WTC11 (cell line): ENCODE results near the gene DYSF. TPM values are rescaled to one million over a fixed set of nuclear protein-coding genes. Genes with fewer than 3 reads are reported as not detected.

ENCODE experiments used
- ATAC-seq: fragments of 200-7000 bp; cut with Tn5 transposase; 2 replicates; pipeline ENCODE4 v1.10.0; 2021; ENCODE audit warnings: mild to moderate bottlenecking, moderate library complexity
- CTCF ChIA-PET: fragments of 300-600 bp; sonication (Branson Sonifier 250); formaldehyde crosslinking; loops from one replicate; lab custom pipeline; 2021; ENCODE audit warnings: antibody characterized with exemption; lab: Charles Lee
- POLR2A ChIA-PET: fragments of 350-600 bp; sonication (Branson Sonifier 250); formaldehyde crosslinking; loops from one replicate; lab custom pipeline; 2021; ENCODE audit warnings: antibody characterized with exemption; lab: Charles Lee
- DNase-seq: peaks from one replicate; pipeline ENCODE4 v3.0.0; 2021; ENCODE audit warnings: low spot score
- H3K27ac Mint-ChIP-seq: 2 replicates; pipeline ENCODE4 v1.8.0; 2021; ENCODE audit warnings: mixed read lengths
- H3K27me3 Mint-ChIP-seq: 2 replicates; pipeline ENCODE4 v1.8.0; 2021; ENCODE audit warnings: low read depth, mild to moderate bottlenecking, moderate library complexity, mixed read lengths
- H3K36me3 Mint-ChIP-seq: 2 replicates; pipeline ENCODE4 v1.8.0; 2021; ENCODE audit warnings: mixed read lengths
- H3K4me1 Mint-ChIP-seq: 2 replicates; pipeline ENCODE4 v1.8.0; 2022; ENCODE audit warnings: mixed read lengths
- H3K4me3 Mint-ChIP-seq: 2 replicates; pipeline ENCODE4 v1.8.0; 2021; ENCODE audit warnings: mild to moderate bottlenecking, moderate library complexity, mixed read lengths
- H3K9me3 Mint-ChIP-seq: 2 replicates; pipeline ENCODE4 v1.8.0; 2021; ENCODE audit warnings: mixed read lengths
- AFF4 ChIP-seq: sonication (generic); formaldehyde crosslinking; IDR thresholded peaks from 2 replicates; pipeline ENCODE4 v1.8.1; 2023; ENCODE audit warnings: mild to moderate bottlenecking, missing genetic modification reagents, borderline replicate concordance
- ATF1 ChIP-seq: sonication (generic); formaldehyde crosslinking; IDR thresholded peaks from 2 replicates; pipeline ENCODE4 v1.8.1; 2023; ENCODE audit warnings: mild to moderate bottlenecking, moderate library complexity, missing genetic modification reagents
- CDX4 ChIP-seq: fragments of 250-450 bp; sonication (Bioruptor Pico); IDR thresholded peaks from 2 replicates; pipeline ENCODE4 v1.9.0; 2021; ENCODE audit warnings: moderate library complexity, mild to moderate bottlenecking, inconsistent platforms, borderline replicate concordance
- CREM ChIP-seq: sonication (generic); formaldehyde crosslinking; IDR thresholded peaks from 2 replicates; pipeline ENCODE4 v1.8.1; 2022; ENCODE audit warnings: mild to moderate bottlenecking, missing genetic modification reagents, moderate library complexity
- CTCF ChIP-seq: fragments of 200-600 bp; IDR thresholded peaks from 2 replicates; pipeline ENCODE4 v1.8.0; 2022; ENCODE audit warnings: antibody characterized with exemption
- GABPB1 ChIP-seq: sonication (generic); formaldehyde crosslinking; IDR thresholded peaks from 2 replicates; pipeline ENCODE4 v1.8.1; 2023; ENCODE audit warnings: mild to moderate bottlenecking, missing genetic modification reagents
- MYBL2 ChIP-seq: sonication (generic); formaldehyde crosslinking; IDR thresholded peaks from 2 replicates; pipeline ENCODE4 v1.8.1; 2023; ENCODE audit warnings: mild to moderate bottlenecking, moderate library complexity, missing genetic modification reagents
- NR2C2 ChIP-seq: sonication (generic); formaldehyde crosslinking; IDR thresholded peaks from 2 replicates; pipeline ENCODE4 v1.8.0; 2022; ENCODE audit warnings: mild to moderate bottlenecking, missing genetic modification reagents
- SMAD3 ChIP-seq: sonication (generic); formaldehyde crosslinking; IDR thresholded peaks from 2 replicates; pipeline ENCODE4 v1.8.0; 2022; ENCODE audit warnings: missing genetic modification reagents, mild to moderate bottlenecking, borderline replicate concordance
- USF1 ChIP-seq: sonication (generic); formaldehyde crosslinking; IDR thresholded peaks from 2 replicates; pipeline ENCODE4 v1.8.0; 2022; ENCODE audit warnings: mild to moderate bottlenecking, missing genetic modification reagents
- ZBTB21 ChIP-seq: sonication (generic); formaldehyde crosslinking; IDR thresholded peaks from 2 replicates; pipeline ENCODE4 v1.8.1; 2023; ENCODE audit warnings: mild to moderate bottlenecking, missing genetic modification reagents, borderline replicate concordance
- total RNA-seq: library from RNA; stranded (reverse); gene quantifications from 3 replicates; pipeline ENCODE4 v1.2.3, GENCODE V29; 2021
- TF ChIP-seq, protein P1 (sequence below): sonication (generic); formaldehyde crosslinking; IDR thresholded peaks from 2 replicates; pipeline ENCODE4 v1.8.1; 2022; ENCODE audit warnings: low read depth, mild to moderate bottlenecking, moderate library complexity, missing genetic modification reagents, borderline replicate concordance
- TF ChIP-seq, protein P2 (sequence below): sonication (generic); formaldehyde crosslinking; IDR thresholded peaks from 2 replicates; pipeline ENCODE4 v1.8.0; 2022; ENCODE audit warnings: mild to moderate bottlenecking, missing genetic modification reagents

The DYSF gene
- total RNA-seq, 1 experiment from 2014 or later, result 14.8 TPM

GRCh38 chr2:71613953-71614925 lies 160.9 kb downstream of the DYSF start:
- no peak overlapping the region for H3K27ac Mint-ChIP-seq
- H3K36me3 Mint-ChIP-seq, result no peaks in the 10 kb centered on the region

DNA sequence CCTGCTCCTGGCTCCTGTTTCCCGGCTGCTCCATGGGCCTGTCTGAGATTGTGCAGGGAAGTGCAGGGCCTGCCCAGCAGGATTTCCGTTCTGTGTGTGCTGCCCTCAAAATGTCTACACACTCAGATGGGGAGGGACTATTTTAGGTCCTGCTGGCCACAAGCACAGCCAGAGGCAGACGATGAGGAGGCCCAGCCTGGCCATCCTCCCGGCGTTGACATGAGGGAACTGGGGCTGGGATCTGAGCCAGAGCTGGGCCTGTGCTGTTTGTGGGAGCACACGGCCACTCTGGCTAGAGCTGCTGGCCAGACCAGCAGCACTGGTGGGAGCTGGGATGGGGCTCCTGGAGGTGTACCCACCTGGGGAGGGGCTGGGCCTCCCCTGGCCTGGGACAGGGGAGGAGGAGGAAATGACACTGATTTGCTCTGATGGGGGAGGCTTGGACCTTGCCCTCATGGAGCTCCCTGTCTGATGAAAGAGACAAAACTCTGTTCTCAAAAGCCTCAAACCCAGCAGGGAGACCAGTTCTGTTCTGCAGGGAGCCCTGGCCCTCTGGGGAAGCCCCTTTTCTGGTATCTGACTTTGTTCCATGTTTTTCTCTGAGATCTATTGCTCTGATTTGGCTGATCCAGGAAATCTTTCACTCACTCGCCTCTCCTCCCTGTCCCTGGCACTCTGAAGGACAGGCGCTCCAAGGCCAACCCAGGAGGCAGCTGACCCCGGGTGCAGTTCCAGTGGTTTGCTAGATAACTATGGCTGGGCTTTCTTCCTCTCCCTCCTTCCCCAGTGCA lies 161.8 kb downstream of the DYSF start:
- Mint-ChIP-seq H3K27me3 (no peaks in the 10 kb centered on the region), H3K4me3 (no peak overlapping the region), H3K4me1 (no peaks in the 10 kb centered on the region), H3K36me3 (no peaks in the 10 kb centered on the region)
- CTCF ChIA-PET, result no interaction called here
- DNase-seq, result peak; percentile 5
- no peak for ATAC-seq
- no peak for TF ChIP-seq CREM (CRISPR knock-in tag)
- no peak for TF ChIP-seq CDX4
- TF ChIP-seq, protein P1, sequence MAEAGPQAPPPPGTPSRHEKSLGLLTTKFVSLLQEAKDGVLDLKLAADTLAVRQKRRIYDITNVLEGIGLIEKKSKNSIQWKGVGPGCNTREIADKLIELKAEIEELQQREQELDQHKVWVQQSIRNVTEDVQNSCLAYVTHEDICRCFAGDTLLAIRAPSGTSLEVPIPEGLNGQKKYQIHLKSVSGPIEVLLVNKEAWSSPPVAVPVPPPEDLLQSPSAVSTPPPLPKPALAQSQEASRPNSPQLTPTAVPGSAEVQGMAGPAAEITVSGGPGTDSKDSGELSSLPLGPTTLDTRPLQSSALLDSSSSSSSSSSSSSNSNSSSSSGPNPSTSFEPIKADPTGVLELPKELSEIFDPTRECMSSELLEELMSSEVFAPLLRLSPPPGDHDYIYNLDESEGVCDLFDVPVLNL, result no peak
- TF ChIP-seq SMAD3, result no peak
- no peak for TF ChIP-seq NR2C2 (CRISPR knock-in tag)
- TF ChIP-seq GABPB1 (CRISPR knock-in tag), result 0 out of 2 replicates have a peak, but pooled peaks have one; percentile 32
- TF ChIP-seq, protein P2, sequence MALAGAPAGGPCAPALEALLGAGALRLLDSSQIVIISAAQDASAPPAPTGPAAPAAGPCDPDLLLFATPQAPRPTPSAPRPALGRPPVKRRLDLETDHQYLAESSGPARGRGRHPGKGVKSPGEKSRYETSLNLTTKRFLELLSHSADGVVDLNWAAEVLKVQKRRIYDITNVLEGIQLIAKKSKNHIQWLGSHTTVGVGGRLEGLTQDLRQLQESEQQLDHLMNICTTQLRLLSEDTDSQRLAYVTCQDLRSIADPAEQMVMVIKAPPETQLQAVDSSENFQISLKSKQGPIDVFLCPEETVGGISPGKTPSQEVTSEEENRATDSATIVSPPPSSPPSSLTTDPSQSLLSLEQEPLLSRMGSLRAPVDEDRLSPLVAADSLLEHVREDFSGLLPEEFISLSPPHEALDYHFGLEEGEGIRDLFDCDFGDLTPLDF (CRISPR knock-in tag), result no peak
- TF ChIP-seq ATF1 (CRISPR knock-in tag), result no peak
- TF ChIP-seq, all 79 proteins: peak for 1
- Mint-ChIP-seq H3K27ac (no peak overlapping the region), H3K9me3 (no peaks in the 10 kb centered on the region)
- POLR2A ChIA-PET, result no interaction called here

More at GRCh38 chr2:71613953-71614925, 160.9 kb downstream of the DYSF start:
- ChIA-PET CTCF (no interaction called here), POLR2A (no interaction called here)
- Mint-ChIP-seq H3K4me3 (no peak overlapping the region), H3K27me3 (no peaks in the 10 kb centered on the region), H3K9me3 (no peaks in the 10 kb centered on the region), H3K4me1 (no peaks in the 10 kb centered on the region)
- ATAC-seq (no peak), DNase-seq (peak; percentile 4)
- TF ChIP-seq USF1 (CRISPR knock-in tag) (no peak), AFF4 (no peak), CTCF (no peak), MYBL2 (no peak), ZBTB21 (CRISPR knock-in tag) (no peak)
